HG03342 (cell line): ENCODE data around the gene LRRC74B.
"Not testable (repeated sequence)": the region's sequence is repeated elsewhere in the genome, so short reads cannot be mapped to it uniquely, and the experiment has no call there.

Experiments used
- ATAC-seq: cut with Tn5 transposase; IDR thresholded peaks from one replicate; pipeline ENCODE4 v1.9.1; 2021; ENCODE audit warnings: mild to moderate bottlenecking, moderate library complexity; ENCODE audit not compliant: unreplicated experiment

Gene LRRC74B

GRCh38 chr22:21073482-21073881, 27.7 kb downstream of the LRRC74B start:
- ATAC-seq, result no peak

- ATAC-seq, result no peak
Measured at GRCh38 chr22:21074102-21074715, 28.5 kb downstream of the LRRC74B start.

GRCh38 chr22:21075516-21076138, 29.9 kb downstream of the LRRC74B start:
- ATAC-seq, result no peak

- no peak for ATAC-seq
Measured at GRCh38 chr22:21076912-21077625, 31.3 kb downstream of the LRRC74B start.

- no peak for ATAC-seq
Measured at GRCh38 chr22:21077884-21078508, 32.2 kb downstream of the LRRC74B start.

GRCh38 chr22:21078916-21079315, 33.2 kb downstream of the LRRC74B start:
- no peak for ATAC-seq

- no peak for ATAC-seq
Measured at GRCh38 chr22:21079493-21079892, 33.7 kb downstream of the LRRC74B start.

GRCh38 chr22:21080435-21081137, 34.8 kb downstream of the LRRC74B start:
- ATAC-seq, result no peak

- no peak for ATAC-seq
Measured at GRCh38 chr22:21082248-21082647, 36.5 kb downstream of the LRRC74B start.

GRCh38 chr22:21087119-21087518, 41.4 kb downstream of the LRRC74B start:
- no peak for ATAC-seq

- ATAC-seq, result not testable (repeated sequence)
Measured at GRCh38 chr22:21087926-21088325, 42.2 kb downstream of the LRRC74B start.

- ATAC-seq, result not testable (repeated sequence)
Measured at GRCh38 chr22:21091220-21091619, 45.5 kb downstream of the LRRC74B start.

GRCh38 chr22:21092797-21093554, 47.2 kb downstream of the LRRC74B start:
- ATAC-seq, result no peak

- ATAC-seq, result not testable (repeated sequence)
Measured at GRCh38 chr22:21093555-21094137, 47.9 kb downstream of the LRRC74B start.

GRCh38 chr22:21094911-21095772, 49.4 kb downstream of the LRRC74B start:
- ATAC-seq, result no peak

GRCh38 chr22:21095773-21096107, 50.0 kb downstream of the LRRC74B start:
- no peak for ATAC-seq

- not testable (repeated sequence) for ATAC-seq
Measured at GRCh38 chr22:21096878-21097277, 51.1 kb downstream of the LRRC74B start.

GRCh38 chr22:21098099-21098671, 52.4 kb downstream of the LRRC74B start:
- no peak for ATAC-seq

- ATAC-seq, result no peak
Measured at GRCh38 chr22:21099578-21099977, 53.8 kb downstream of the LRRC74B start.
